ENCODE results near the gene RUNX2. TPM values are rescaled to one million over a fixed set of nuclear protein-coding genes. Genes with fewer than 3 reads are reported as not detected.

The RUNX2 gene
- total and polyA plus RNA-seq, 2 of the 8 experiments (the other 6 are each of a cell fraction or from before 2014, with no cell fraction given): 0.26 to 1.2 TPM

GRCh38 chr6:45591890-45592289 lies 263.8 kb downstream of the RUNX2 start (continued):
- TF ChIP-seq TAF7 (optimal IDR thresholded peaks at IDR 0.05; ENCODE audit: borderline replicate concordance, low read depth, low read length): no peak
- no peak for TF ChIP-seq SUZ12 (IDR thresholded peaks at IDR 0.05; ENCODE audit: low read length)
- TF ChIP-seq SRF (IDR thresholded peaks at IDR 0.05; ENCODE audit: low read depth, low read length): no peak
- no peak for TF ChIP-seq RXRA (IDR thresholded peaks at IDR 0.05; ENCODE audit: insufficient read depth, low read depth, low read length)
- TF ChIP-seq JUN (IDR thresholded peaks at IDR 0.05; ENCODE audit: low read depth, low read length): no peak
- TF ChIP-seq SP4 (IDR thresholded peaks at IDR 0.05; ENCODE audit: low read length): no peak

Data from H1 (cell line).